Spleen (tissue), 11 donors: ENCODE results near the gene VEGFC. TPM values are rescaled to one million over a fixed set of nuclear protein-coding genes. Genes with fewer than 3 reads are reported as not detected.

Experiments
- DNase-seq: peaks from one replicate; pipeline ENCODE4 v3.0.0-alpha.2; 2020
- H3K27ac ChIP-seq, 8 donors: fragments of 200-600 bp; sonication (generic) in 7 of 8; 1 replicate in 4 of 8; 2 replicates in 4 of 8; pipeline versions ENCODE4 v1.5.0 to v1.8.0; 2016 to 2021; ENCODE audit warnings: inconsistent platforms in 4 of 8, mild to moderate bottlenecking in 4 of 8, moderate library complexity in 1 of 8
- H3K27me3 ChIP-seq, 7 donors: fragments of 200-600 bp; sonication (generic) in 6 of 7; replicated peaks in 1 of 7; 1 replicate in 4 of 7; 2 replicates in 3 of 7; pipeline versions ENCODE4 v1.5.0 to v1.8.0; 2016 to 2021; ENCODE audit warnings: inconsistent platforms in 3 of 7, mild to moderate bottlenecking in 1 of 7
- H3K36me3 ChIP-seq, 6 donors: fragments of 200-600 bp; sonication (generic) in 5 of 6; 1 replicate in 4 of 6; 2 replicates in 2 of 6; pipeline versions ENCODE4 v1.5.0 to v1.8.0; 2016 to 2021; ENCODE audit warnings: inconsistent platforms in 2 of 6
- H3K4me1 ChIP-seq, 6 donors: fragments of 200-600 bp; sonication (generic) in 5 of 6; 1 replicate in 3 of 6; 2 replicates in 3 of 6; pipeline versions ENCODE4 v1.5.0 to v1.8.0; 2016 to 2021; ENCODE audit warnings: inconsistent platforms in 3 of 6
- H3K4me3 ChIP-seq, 8 donors: fragments of 200-600 bp; sonication (generic) in 7 of 8; 1 replicate in 4 of 8; 2 replicates in 4 of 8; pipeline versions ENCODE4 v1.5.0 to v1.8.0; 2016 to 2021; ENCODE audit warnings: inconsistent platforms in 4 of 8, mild to moderate bottlenecking in 4 of 8, moderate library complexity in 2 of 8
- H3K9me3 ChIP-seq, 8 donors: fragments of 200-600 bp; sonication (generic) in 7 of 8; 1 replicate in 4 of 8; 2 replicates in 4 of 8; pipeline versions ENCODE4 v1.5.0 to v1.8.0; 2016 to 2021; ENCODE audit warnings: inconsistent platforms in 4 of 8
- CTCF ChIP-seq, 11 experiments: fragments of 200-600 bp in 7 of 11; fragments of 450-650 bp in 4 of 11; sonication (generic) in 4 of 11; IDR thresholded peaks in 8 of 11; conservative IDR thresholded peaks in 3 of 11; 1 replicate in 7 of 11; 2 replicates in 4 of 11; pipeline versions ENCODE4 v1.4.0 to v1.8.0; 2016 to 2021; ENCODE audit warnings: antibody characterized with exemption in 11 of 11, inconsistent platforms in 4 of 11, mild to moderate bottlenecking in 1 of 11
- POLR2A ChIP-seq, 3 donors: fragments of 450-650 bp; IDR thresholded peaks; one replicate each; pipeline ENCODE4 v1.5.1; 2017; ENCODE audit warnings: antibody characterized with exemption in 3 of 3, mild to moderate bottlenecking in 1 of 3
- POLR2AphosphoS5 ChIP-seq, 3 donors: sonication (generic); formaldehyde crosslinking; IDR thresholded peaks; one replicate each; pipeline ENCODE4 v1.5.1; 2017; ENCODE audit warnings: antibody characterized with exemption in 3 of 3
- WGBS, 5 donors: extraction: QIAGEN DNeasy Blood & Tissue Kit in 3 of 5; methylation state at CpG; one replicate each; pipeline versions ENCODE4 v1.1.5 to v1.1.7; 2013 to 2018; 5-methylcytosine and 5-hydroxymethylcytosine counted together
- intact Hi-C: fragments of 100-400 bp; cut with DNase I; formaldehyde crosslinking; loops from one replicate; pipeline ENCODE4 v1.15.0; 2023; ENCODE audit warnings: low total_unique reads
- polyA plus RNA-seq, 3 donors: library from polyadenylated mRNA; stranded (reverse); fragments of 200-250 nt; gene quantifications; one replicate each; pipeline ENCODE4 v1.2.1, GENCODE V29; 2013
- total RNA-seq, 7 donors: library from RNA; depleted of rRNA in 3 of 7; stranded (reverse); fragments of >200 nt in 3 of 7; fragmentation: NEBNext Ultra II Directional in 4 of 7; extraction: Animal tissue kit (Norgen Biotek cat#: 25700) in 4 of 7; gene quantifications; one replicate each; pipeline versions ENCODE4 v1.1.0 to v1.2.1, GENCODE V29; 2016 to 2021
- donor health status: healthy with polysubstance abuse.
- donor health status: DM: no; HTN: no; CAD: no; lungs with moderate emphysema.
- donor health status: DM: no; HTN: no; CAD: no.
- donor health status: Bipolar disorder and iron deficiency.
- donor health status: healthy.
- donor health status: DM: no; HTN: no; CAD: no.
- donor health status: DM: yes; HTN: yes; CAD: no.

VEGFC gene
- total and polyA plus RNA-seq, 10 donors = 3.3 to 11.6 (median 4.6) TPM

- Histone ChIP-seq H3K27ac (no peak overlapping the region), H3K4me3 (no peak overlapping the region), H3K9me3 (no peaks in the 10 kb centered on the region), H3K4me1 (no peaks in the 10 kb centered on the region), H3K36me3 (no peaks in the 10 kb centered on the region), H3K27me3 (no peaks in the 10 kb centered on the region)
- WGBS, 5 donors = 84 to 96% (median 90%) methylated on average over 1 of the region's 1 CpG
- DNase-seq = no peak
- intact Hi-C loops = no loop called here
- TF ChIP-seq CTCF (IDR thresholded peaks at IDR 0.05 in 8 of 11, conservative IDR thresholded peaks at IDR 0.05 in 3 of 11) (no peak), POLR2AphosphoS5 (IDR thresholded peaks at IDR 0.05) (no peak), POLR2A (IDR thresholded peaks at IDR 0.05) (no peak)
These were observed 146.4 kb downstream of the VEGFC start for GRCh38 chr4:176646311-176646710.

GRCh38 chr4:176645246-176645960 lies 147.3 kb downstream of the VEGFC start:
- Histone ChIP-seq H3K9me3 (no peaks in the 10 kb centered on the region), H3K27me3 (no peaks in the 10 kb centered on the region), H3K27ac (no peak overlapping the region), H3K4me3 (no peak overlapping the region), H3K36me3 (no peaks in the 10 kb centered on the region), H3K4me1 (no peaks in the 10 kb centered on the region)
- TF ChIP-seq POLR2AphosphoS5 (IDR thresholded peaks at IDR 0.05) (no peak), CTCF (IDR thresholded peaks at IDR 0.05 in 8 of 11, conservative IDR thresholded peaks at IDR 0.05 in 3 of 11) (no peak), POLR2A (IDR thresholded peaks at IDR 0.05) (no peak)
- 73 to 83% (median 78%) methylated on average over 8 of the region's 8 CpGs for WGBS, 5 donors
- no peak for DNase-seq
- intact Hi-C loops = no loop called here

- Histone ChIP-seq H3K4me3 (no peak overlapping the region), H3K9me3 (no peaks in the 10 kb centered on the region), H3K27ac (no peak overlapping the region), H3K27me3 (no peaks in the 10 kb centered on the region), H3K36me3 (no peaks in the 10 kb centered on the region), H3K4me1 (no peaks in the 10 kb centered on the region)
- no peak for DNase-seq
- intact Hi-C loops = no loop called here
- 33 to 85% (median 72%) methylated on average over 2 of the region's 2 CpGs for WGBS, 5 donors
- TF ChIP-seq POLR2AphosphoS5 (IDR thresholded peaks at IDR 0.05) = no peak
- no peak for TF ChIP-seq POLR2A (IDR thresholded peaks at IDR 0.05)
- no peak for TF ChIP-seq CTCF (IDR thresholded peaks at IDR 0.05 in 8 of 11, conservative IDR thresholded peaks at IDR 0.05 in 3 of 11)
These were observed 150.2 kb downstream of the VEGFC start for GRCh38 chr4:176642472-176642871.

- TF ChIP-seq POLR2A (IDR thresholded peaks at IDR 0.05) (no peak), CTCF (IDR thresholded peaks at IDR 0.05 in 8 of 11, conservative IDR thresholded peaks at IDR 0.05 in 3 of 11) (no peak), POLR2AphosphoS5 (IDR thresholded peaks at IDR 0.05) (no peak)
- no peaks in the 10 kb centered on the region for H3K9me3 ChIP-seq
- H3K36me3 ChIP-seq = no peaks in the 10 kb centered on the region
- WGBS, 5 donors = 87 to 92% (median 90%) methylated on average over 3 of the region's 3 CpGs
- H3K4me1 ChIP-seq = no peaks in the 10 kb centered on the region
- H3K27me3 ChIP-seq = no peaks in the 10 kb centered on the region
- no peak for DNase-seq
- no peak overlapping the region for H3K27ac ChIP-seq
- intact Hi-C loops = no loop called here
- H3K4me3 ChIP-seq = no peak overlapping the region
These were observed 151.5 kb downstream of the VEGFC start for GRCh38 chr4:176641237-176641636.
